Thyroid gland (tissue), 4 donors: ENCODE measurements around the gene OR8H1. TPM values are rescaled to one million over a fixed set of nuclear protein-coding genes. Genes with fewer than 3 reads are reported as not detected.

Experiments used
- DNase-seq, 2 donors: peaks; one replicate each; pipeline ENCODE4 v3.0.0-alpha.2; 2019
- H3K27ac ChIP-seq, 3 donors: fragments of 200-600 bp; sonication (generic); 1 replicate in 2 of 3; 2 replicates in 1 of 3; pipeline ENCODE4 v1.5.1; 2016 to 2019; ENCODE audit warnings: mild to moderate bottlenecking in 1 of 3, moderate library complexity in 1 of 3
- H3K27me3 ChIP-seq: fragments of 200-600 bp; sonication (generic); one replicate; pipeline ENCODE4 v1.5.1; 2019
- H3K36me3 ChIP-seq, 2 donors: fragments of 200-600 bp; sonication (generic); one replicate each; pipeline ENCODE4 v1.5.1; 2016 to 2019
- H3K4me1 ChIP-seq, 2 donors: fragments of 200-600 bp; sonication (generic); one replicate each; pipeline ENCODE4 v1.5.1; 2017 to 2019
- H3K4me3 ChIP-seq, 3 donors: fragments of 200-600 bp; sonication (generic); replicated peaks in 1 of 3; 1 replicate in 2 of 3; 2 replicates in 1 of 3; pipeline ENCODE4 v1.5.1; 2016; ENCODE audit warnings: mild to moderate bottlenecking in 1 of 3
- H3K9me3 ChIP-seq: fragments of 200-600 bp; sonication (generic); one replicate; pipeline ENCODE4 v1.5.1; 2017
- CTCF ChIP-seq, 6 experiments: fragments of 200-600 bp in 3 of 6; fragments of 450-650 bp in 3 of 6; sonication (generic) in 3 of 6; IDR thresholded peaks; one replicate each; pipeline ENCODE4 v1.5.1; 2016 to 2019; ENCODE audit warnings: antibody characterized with exemption in 6 of 6, mild to moderate bottlenecking in 2 of 6, inconsistent platforms in 1 of 6, moderate library complexity in 1 of 6
- POLR2A ChIP-seq, 2 donors: fragments of 450-650 bp; IDR thresholded peaks; one replicate each; pipeline ENCODE4 v1.6.1; 2017; ENCODE audit warnings: antibody characterized with exemption in 2 of 2, mild to moderate bottlenecking in 2 of 2, moderate library complexity in 1 of 2
- WGBS, 2 donors: methylation state at CpG; one replicate each; pipeline ENCODE4 v1.1.5; 2017; 5-methylcytosine and 5-hydroxymethylcytosine counted together
- intact Hi-C: fragments of 100-400 bp; cut with DNase I; formaldehyde crosslinking; loops from one replicate; pipeline ENCODE4 v1.15.1; 2023
- total RNA-seq, 4 donors: library from RNA; depleted of rRNA; stranded (reverse); fragments of >200 nt; gene quantifications; one replicate each; pipeline ENCODE4 v1.2.3, GENCODE V29; 2016

Gene OR8H1
- total RNA-seq, 4 donors from 2014 or later: not detected

- 88 to 100% methylated on average over 1 to 3 of the region's 3 CpGs for WGBS, 2 donors
- Histone ChIP-seq H3K4me3 (no peak overlapping the region), H3K36me3 (no peaks in the 10 kb centered on the region), H3K27me3 (no peaks in the 10 kb centered on the region), H3K27ac (no peak overlapping the region), H3K9me3 (no peaks in the 10 kb centered on the region), H3K4me1 (no peaks in the 10 kb centered on the region)
- DNase-seq: no peak
- no peak for TF ChIP-seq POLR2A (IDR thresholded peaks at IDR 0.05)
- TF ChIP-seq CTCF (IDR thresholded peaks at IDR 0.05): no peak
- intact Hi-C loops: no loop called here
Observed at GRCh38 chr11:56307836-56308235, 15.8 kb upstream of the OR8H1 start.

GRCh38 chr11:56296898-56297297, 4.8 kb upstream of the OR8H1 start:
- intact Hi-C loops: no loop called here
- H3K36me3 ChIP-seq: no peaks in the 10 kb centered on the region
- no peaks in the 10 kb centered on the region for H3K9me3 ChIP-seq
- H3K4me1 ChIP-seq: no peaks in the 10 kb centered on the region
- H3K27ac ChIP-seq: no peak overlapping the region
- no peaks in the 10 kb centered on the region for H3K27me3 ChIP-seq
- no peak overlapping the region for H3K4me3 ChIP-seq
- WGBS, 2 donors: 83 to 85% methylated on average over 4 of the region's 4 CpGs
- DNase-seq: no peak
- TF ChIP-seq POLR2A (IDR thresholded peaks at IDR 0.05) (no peak), CTCF (IDR thresholded peaks at IDR 0.05) (no peak)

DNA sequence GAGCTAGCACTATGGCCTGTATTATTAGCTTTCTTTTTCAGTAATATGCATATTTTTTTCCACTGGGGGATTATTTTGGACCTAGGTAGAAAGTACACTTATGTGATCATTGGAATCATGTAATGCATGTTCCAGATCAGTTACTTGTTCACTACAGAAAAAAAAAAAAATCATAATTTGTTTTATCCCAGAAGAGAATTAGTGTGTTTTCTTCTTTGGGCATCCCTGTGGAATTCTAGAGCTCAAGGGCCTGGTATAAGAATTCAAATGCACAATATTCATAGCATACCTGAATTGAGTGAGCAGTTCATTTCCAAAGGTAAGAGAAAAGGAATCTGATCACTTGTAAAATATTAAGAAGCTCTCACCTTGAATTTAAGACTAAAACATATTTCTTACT, 18.2 kb downstream of the OR8H1 start, which contains the start of gene OR5T1:
OR5T1 (plus strand) TSS at position 301 of the 400 bp plus-strand sequence. CDS start 1,485 bp downstream, outside the sequence.
- no peak for TF ChIP-seq POLR2A (IDR thresholded peaks at IDR 0.05)
- TF ChIP-seq CTCF (IDR thresholded peaks at IDR 0.05): no peak
- intact Hi-C loops: no loop called here
- no peaks in the 10 kb centered on the region for H3K27me3 ChIP-seq

GRCh38 chr11:56271092-56271491, 21.0 kb downstream of the OR8H1 start:
- H3K9me3 ChIP-seq: no peaks in the 10 kb centered on the region
- intact Hi-C loops: no loop called here
- no peak overlapping the region for H3K4me3 ChIP-seq
- WGBS, 2 donors: 61 to 64% methylated on average over 3 of the region's 3 CpGs
- H3K4me1 ChIP-seq: no peaks in the 10 kb centered on the region
- no peaks in the 10 kb centered on the region for H3K27me3 ChIP-seq
- no peak for DNase-seq
- H3K36me3 ChIP-seq: no peaks in the 10 kb centered on the region
- no peak overlapping the region for H3K27ac ChIP-seq
- no peak for TF ChIP-seq CTCF (IDR thresholded peaks at IDR 0.05)
- no peak for TF ChIP-seq POLR2A (IDR thresholded peaks at IDR 0.05)

More for the DNA sequence above, 18.2 kb downstream of the OR8H1 start, which contains the start of gene OR5T1:
- H3K36me3 ChIP-seq: no peaks in the 10 kb centered on the region
- H3K4me1 ChIP-seq: no peaks in the 10 kb centered on the region
- H3K27ac ChIP-seq: no peak within 1 kb of the TSS
- no peak within 1 kb of the TSS for H3K4me3 ChIP-seq
- no peak for DNase-seq
- no peaks in the 10 kb centered on the region for H3K9me3 ChIP-seq

GRCh38 chr11:56251954-56252353, 40.1 kb downstream of the OR8H1 start, which contains the start of gene OR5T3:
OR5T3 (plus strand) TSS chr11:56252254; CDS start chr11:56252254, 0 bp downstream.
- H3K4me1 ChIP-seq: no peaks in the 10 kb centered on the region
- no peak within 1 kb of the TSS for H3K4me3 ChIP-seq
- TF ChIP-seq POLR2A (IDR thresholded peaks at IDR 0.05) (no peak), CTCF (IDR thresholded peaks at IDR 0.05) (no peak)
- H3K9me3 ChIP-seq: no peaks in the 10 kb centered on the region
- no peak for DNase-seq
- H3K27ac ChIP-seq: no peak within 1 kb of the TSS
- intact Hi-C loops: no loop called here
- no peaks in the 10 kb centered on the region for H3K27me3 ChIP-seq
- no peaks in the 10 kb centered on the region for H3K36me3 ChIP-seq

Other genes starting within 250 kb of the OR8H1 start
- not detected for gene OR8I2, start 198.9 kb downstream of the OR8H1 start, total RNA-seq
- gene OR8H2, start 188.6 kb downstream of the OR8H1 start, total RNA-seq: not detected
- gene OR8H3, start 169.9 kb downstream of the OR8H1 start, total RNA-seq: not detected
- not detected for gene OR8J3, start 152.1 kb downstream of the OR8H1 start, total RNA-seq
- gene OR8K5, start 131.9 kb downstream of the OR8H1 start, total RNA-seq: not detected
- gene OR5J2, start 115.6 kb downstream of the OR8H1 start, total RNA-seq: not detected
- not detected for gene OR5T2, start 58.0 kb downstream of the OR8H1 start, total RNA-seq
- not detected for gene OR5T3, start 40.0 kb downstream of the OR8H1 start, total RNA-seq
- not detected for gene OR5T1, start 18.1 kb downstream of the OR8H1 start, total RNA-seq
- gene OR8K3, start 22.9 kb upstream of the OR8H1 start, total RNA-seq: not detected
- gene OR8K1, start 53.8 kb upstream of the OR8H1 start, total RNA-seq: not detected
- not detected for gene OR8J1, start 62.0 kb upstream of the OR8H1 start, total RNA-seq
- not detected for gene OR8U1, start 83.4 kb upstream of the OR8H1 start, total RNA-seq
- gene OR5AL1, start 120.4 kb upstream of the OR8H1 start, total RNA-seq: not detected
- gene OR5M3, start 181.1 kb upstream of the OR8H1 start, total RNA-seq: not detected
- not detected for gene OR5M8, start 199.1 kb upstream of the OR8H1 start, total RNA-seq